Epithelial cell of esophagus (primary cell): Measurements from ENCODE around the gene MDM4.

Experiments used
- DNase-seq: peaks from one replicate; pipeline ENCODE4 v3.0.0; 2010; ENCODE audit warnings: low read depth
- H3K4me3 ChIP-seq: 2 replicates; pipeline ENCODE4 v1.5.1; 2011; ENCODE audit warnings: mild to moderate bottlenecking, low read length, control low read depth
- CTCF ChIP-seq: IDR thresholded peaks from 2 replicates; pipeline ENCODE4 v1.5.1; 2011; ENCODE audit warnings: low read depth, mild to moderate bottlenecking, low read length, control low read depth, inconsistent platforms; ENCODE audit not compliant: insufficient read depth; ENCODE audit errors: missing control alignments

Gene MDM4

GRCh38 chr1:204499511-204500468 lies 16.4 kb upstream of the MDM4 start:
- no peak for TF ChIP-seq CTCF
- H3K4me3 ChIP-seq, result no peak overlapping the region
- no peak for DNase-seq

GRCh38 chr1:204502241-204502640 lies 14.0 kb upstream of the MDM4 start:
- no peak for DNase-seq
- H3K4me3 ChIP-seq, result no peak overlapping the region
- TF ChIP-seq CTCF, result no peak

- peak; percentile 75 for DNase-seq
- peak; percentile 59 for TF ChIP-seq CTCF
- no peak overlapping the region for H3K4me3 ChIP-seq
Observed at GRCh38 chr1:204503122-204503912, 12.9 kb upstream of the MDM4 start.

- no peak overlapping the region for H3K4me3 ChIP-seq
- no peak for TF ChIP-seq CTCF
- DNase-seq, result no peak
Observed at GRCh38 chr1:204503913-204504519, 12.2 kb upstream of the MDM4 start.

GRCh38 chr1:204505674-204506200 lies 10.5 kb upstream of the MDM4 start:
- H3K4me3 ChIP-seq, result peak overlapping the region; percentile 61
- TF ChIP-seq CTCF, result no peak
- peak; percentile 37 for DNase-seq

GRCh38 chr1:204506201-204506968 lies 9.8 kb upstream of the MDM4 start:
- DNase-seq, result peak; percentile 84
- TF ChIP-seq CTCF, result no peak
- peak overlapping the region; percentile 61 for H3K4me3 ChIP-seq
